NCI-H1092 treated with DMSO at 0.1 percent for 48 hours (cell line): ENCODE results near the gene ELF2.
"Not testable (repeated sequence)": the region's sequence is repeated elsewhere in the genome, so short reads cannot be mapped to it uniquely, and the experiment has no call there.

ENCODE experiments used
- DNase-seq: peaks from one replicate; lab custom pipeline; 2025; lab: John Stamatoyannopoulos, UW

Gene ELF2

DNA sequence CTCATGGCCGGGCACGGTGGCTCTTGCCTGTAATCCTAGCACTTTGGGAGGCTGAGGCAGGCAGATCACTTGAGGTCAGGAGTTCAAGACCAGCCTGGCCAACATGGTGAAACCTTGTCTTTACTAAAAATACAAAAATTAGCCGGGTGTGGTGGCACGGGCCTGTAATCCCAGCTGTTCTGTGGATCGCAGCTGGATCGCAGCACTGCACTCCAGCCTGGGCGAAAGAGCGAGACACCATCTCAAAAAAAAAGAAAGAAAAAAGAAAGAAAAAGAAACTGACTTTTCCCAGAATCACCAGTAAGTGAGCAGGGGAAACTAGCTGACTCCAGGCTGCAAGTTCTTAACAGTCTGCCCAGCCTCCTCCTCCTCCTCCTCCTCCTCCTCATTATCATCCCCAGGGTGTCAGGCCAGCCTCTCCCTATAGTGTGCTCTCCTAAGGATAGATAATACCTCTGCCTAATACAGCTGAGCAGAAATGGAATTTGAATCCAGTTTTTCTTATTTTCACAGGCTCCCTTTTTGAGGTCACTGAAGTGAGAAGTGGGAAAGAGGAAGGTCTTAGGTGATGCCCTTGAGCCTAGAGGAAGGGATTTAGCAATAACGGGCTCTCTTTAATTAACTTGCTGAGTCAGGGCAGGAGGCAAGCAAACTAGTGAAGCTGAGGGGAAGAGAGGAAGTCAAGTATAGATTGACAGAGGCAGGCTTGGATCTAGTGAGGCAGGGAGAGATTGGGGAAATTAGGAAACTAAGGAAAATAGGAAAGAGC, 11.8 kb upstream of the ELF2 start:
- no peak for DNase-seq

GRCh38 chr4:139184129-139184528, 7.1 kb upstream of the ELF2 start:
- DNase-seq = no peak

DNA sequence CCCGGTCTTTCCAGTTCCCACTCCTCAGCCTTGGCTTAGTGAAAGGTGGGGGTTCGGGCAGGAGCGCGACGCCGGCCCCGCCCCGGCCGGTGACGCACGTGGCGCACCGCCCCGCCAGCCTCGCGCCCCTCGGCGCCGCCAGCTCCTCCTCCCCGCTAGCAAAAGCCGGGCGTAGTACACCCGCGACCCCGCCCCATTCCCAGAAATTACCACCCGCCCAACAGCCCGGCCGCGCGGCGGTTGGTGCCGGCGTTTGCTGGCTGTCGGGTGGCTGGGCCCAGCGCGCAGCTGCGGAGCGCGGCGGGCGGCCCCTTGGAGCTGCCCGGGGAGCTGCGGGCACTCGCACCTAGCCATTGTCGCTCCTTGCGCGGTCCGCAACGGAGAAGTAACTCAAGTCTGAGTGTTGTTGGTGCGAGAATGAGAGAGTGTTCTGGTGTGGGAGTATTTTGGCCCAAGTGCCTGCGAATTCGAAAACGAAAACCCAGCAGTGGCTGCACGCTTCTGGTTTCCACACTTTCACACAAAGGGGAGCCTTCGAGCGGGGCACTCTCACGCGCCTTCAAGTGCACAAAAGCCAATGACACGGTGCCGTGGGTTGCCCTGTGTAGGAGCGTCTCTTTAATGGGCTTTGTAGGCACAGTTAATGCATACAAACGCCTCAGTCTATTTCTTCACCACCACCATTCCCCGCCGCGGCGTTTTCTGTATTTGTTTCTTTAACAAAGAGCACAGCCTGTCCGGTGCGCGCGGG, 1.0 kb upstream of the ELF2 start:
- DNase-seq = peak; percentile 95

GRCh38 chr4:139176302-139177048, 543 bp downstream of the ELF2 start:
- peak; percentile 82 for DNase-seq

GRCh38 chr4:139175646-139176301, 1.2 kb downstream of the ELF2 start:
- DNase-seq = peak; percentile 58

GRCh38 chr4:139171876-139172691, 4.9 kb downstream of the ELF2 start:
- DNase-seq = peak; percentile 65

DNA sequence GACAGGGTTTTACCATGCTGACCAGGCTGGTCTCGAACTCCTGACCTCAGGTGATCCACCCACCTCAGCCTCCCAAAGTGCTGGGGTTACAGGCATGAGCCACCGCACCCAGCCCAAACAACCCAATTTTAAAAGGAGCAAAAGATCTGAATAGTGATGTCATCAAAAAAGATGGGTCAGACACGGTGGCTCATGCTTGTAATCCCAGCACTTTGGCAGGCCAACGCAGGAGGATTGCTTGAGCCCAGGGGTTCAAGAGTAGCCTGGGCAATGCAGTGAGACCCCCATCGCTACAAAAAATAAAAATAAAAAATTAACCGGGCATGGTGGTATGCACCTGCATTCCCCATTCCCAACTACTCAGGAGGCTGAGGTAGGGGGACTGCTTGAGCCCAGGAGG, 6.1 kb downstream of the ELF2 start:
- DNase-seq = no peak

- no peak for DNase-seq
These were observed 9.1 kb downstream of the ELF2 start for GRCh38 chr4:139167774-139168444.

DNA sequence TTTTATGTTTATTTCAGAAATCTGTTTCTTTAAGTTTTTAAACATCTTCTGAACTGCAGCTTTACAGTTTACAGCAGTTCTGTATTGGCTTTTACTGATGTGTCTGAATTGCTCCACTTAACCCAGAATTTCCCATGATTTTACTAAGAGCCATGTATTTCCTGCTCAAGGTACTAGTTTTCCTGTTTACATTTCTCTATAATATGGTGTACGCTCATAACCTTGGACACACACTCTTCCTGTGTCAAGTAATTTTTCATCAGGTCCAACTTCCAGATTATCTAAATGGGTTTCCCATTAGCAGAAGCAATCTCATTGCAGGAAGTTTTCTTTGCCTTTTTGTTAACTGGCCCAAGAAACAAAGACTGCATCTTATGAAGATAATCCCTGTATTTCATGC, 12.3 kb downstream of the ELF2 start:
- DNase-seq = no peak

- no peak for DNase-seq
These were observed 13.2 kb downstream of the ELF2 start for GRCh38 chr4:139163806-139164206.

GRCh38 chr4:139157977-139158376, 19.0 kb downstream of the ELF2 start:
- not testable (repeated sequence) for DNase-seq

- DNase-seq = no peak
These were observed 22.0 kb downstream of the ELF2 start for GRCh38 chr4:139154952-139155557.

- no peak for DNase-seq
These were observed 22.5 kb downstream of the ELF2 start for GRCh38 chr4:139154538-139154937.

DNA sequence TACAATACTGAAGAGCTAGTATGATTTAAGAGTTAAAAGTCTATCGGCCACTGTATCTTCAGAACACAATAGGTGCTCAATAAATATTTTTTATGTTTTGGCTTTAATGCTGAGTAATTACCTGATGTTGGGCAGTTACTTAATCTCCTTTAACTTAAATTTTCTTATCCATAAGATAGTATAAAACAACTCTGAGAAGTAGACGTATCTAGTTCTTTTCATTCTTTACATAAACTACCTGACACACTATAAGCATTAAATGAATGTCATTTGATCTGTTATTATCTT, 22.9 kb downstream of the ELF2 start:
- no peak for DNase-seq

- no peak for DNase-seq
These were observed 23.4 kb downstream of the ELF2 start for GRCh38 chr4:139153411-139154133.

GRCh38 chr4:139152249-139152648, 24.8 kb downstream of the ELF2 start:
- DNase-seq = no peak

- no peak for DNase-seq
These were observed 29.9 kb downstream of the ELF2 start for GRCh38 chr4:139146926-139147629.

GRCh38 chr4:139145552-139145932, 31.5 kb downstream of the ELF2 start:
- DNase-seq = no peak

DNA sequence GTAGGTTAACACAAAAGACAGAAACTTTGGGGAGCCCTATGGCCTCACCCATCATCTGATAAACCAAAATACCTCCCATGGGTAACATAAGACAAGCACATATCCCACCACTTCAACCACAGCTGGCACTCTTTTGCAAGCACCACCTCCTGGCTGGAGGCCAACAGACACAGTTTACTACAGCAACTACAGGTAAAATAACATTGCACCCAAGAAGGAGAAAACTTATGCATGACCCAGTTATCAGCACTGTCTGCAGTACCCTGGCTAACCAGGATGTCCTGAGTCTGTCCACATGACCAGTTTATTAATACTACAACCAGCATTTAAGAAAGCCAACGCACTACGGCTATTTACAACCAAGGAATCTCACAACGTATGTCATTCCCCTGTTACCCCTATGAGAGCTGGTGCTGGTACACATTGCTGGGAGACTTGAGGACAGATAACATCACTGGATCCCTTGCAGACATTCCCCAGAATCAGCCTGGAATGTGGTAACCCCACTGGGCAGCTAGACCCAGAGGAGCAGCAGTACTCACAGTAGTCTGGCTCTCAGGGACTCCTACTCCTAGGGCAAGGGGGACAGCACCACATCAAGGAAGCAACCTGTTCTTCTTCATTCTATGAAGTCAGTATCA, 32.0 kb downstream of the ELF2 start:
- peak; percentile 9 for DNase-seq
